Activated T-cell treated with anti-CD3 and anti-CD28 coated beads, Interleukin-2, amount 50 U/mL, for 24 hours (primary cell): ENCODE results near the gene CAPG.
"Not testable (repeated sequence)": the region's sequence is repeated elsewhere in the genome, so short reads cannot be mapped to it uniquely, and the experiment has no call there.

ENCODE experiments used
- DNase-seq: peaks from one replicate; pipeline ENCODE4 v3.0.0-alpha.2; 2020
- H3K27ac Mint-ChIP-seq: 2 replicates; pipeline ENCODE4 v1.8.0; 2020; ENCODE audit warnings: mild to moderate bottlenecking, mixed read lengths
- H3K27me3 Mint-ChIP-seq: 2 replicates; pipeline ENCODE4 v1.8.0; 2020; ENCODE audit warnings: mixed read lengths
- H3K36me3 Mint-ChIP-seq: 2 replicates; pipeline ENCODE4 v1.8.0; 2020; ENCODE audit warnings: low read depth, mixed read lengths
- H3K4me1 Mint-ChIP-seq: 2 replicates; pipeline ENCODE4 v1.8.0; 2020; ENCODE audit warnings: low read depth, mixed read lengths
- H3K4me3 Mint-ChIP-seq: 2 replicates; pipeline ENCODE4 v1.8.0; 2020; ENCODE audit warnings: mild to moderate bottlenecking, moderate library complexity, mixed read lengths
- H3K9me3 Mint-ChIP-seq: 2 replicates; pipeline ENCODE4 v1.8.0; 2020; ENCODE audit warnings: mixed read lengths

CAPG gene

GRCh38 chr2:85383151-85383550 lies 27.0 kb downstream of the CAPG start:
- H3K27ac Mint-ChIP-seq, H3K4me3 Mint-ChIP-seq, H3K27me3 Mint-ChIP-seq, DNase-seq, H3K4me1 Mint-ChIP-seq, H3K9me3 Mint-ChIP-seq: not testable (repeated sequence)
- H3K36me3 Mint-ChIP-seq: peaks cover 62% of the 10 kb centered on the region

- no peaks in the 10 kb centered on the region for H3K4me1 Mint-ChIP-seq
- peaks cover 6% of the 10 kb centered on the region for H3K9me3 Mint-ChIP-seq
- H3K27me3 Mint-ChIP-seq: no peaks in the 10 kb centered on the region
- peaks cover 64% of the 10 kb centered on the region for H3K36me3 Mint-ChIP-seq
- DNase-seq: no peak
- no peak overlapping the region for H3K4me3 Mint-ChIP-seq
- H3K27ac Mint-ChIP-seq: no peak overlapping the region
Measured at GRCh38 chr2:85380048-85380447, 30.1 kb downstream of the CAPG start.

DNA sequence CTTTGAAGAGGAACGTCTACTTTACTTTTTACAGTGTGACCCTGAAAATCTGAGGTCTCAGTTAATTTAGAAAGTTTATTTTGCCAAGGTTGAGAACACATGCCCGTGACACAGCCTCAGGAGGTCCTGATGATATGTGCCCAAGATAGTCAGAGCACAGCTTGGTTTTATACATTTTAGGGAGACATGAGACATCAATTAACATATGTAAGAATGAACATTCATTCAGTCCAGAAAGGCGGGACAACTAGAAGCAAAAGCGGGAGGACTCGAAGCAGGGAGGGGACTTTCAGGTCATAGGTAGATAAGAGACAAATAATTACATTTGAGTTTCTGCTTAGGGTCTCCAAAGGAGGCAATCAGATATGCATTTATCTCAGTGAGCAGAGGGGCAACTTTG lies 31.9 kb downstream of the CAPG start:
- Mint-ChIP-seq H3K27me3 (no peaks in the 10 kb centered on the region), H3K36me3 (peaks cover 66% of the 10 kb centered on the region), H3K4me1 (no peaks in the 10 kb centered on the region), H3K4me3 (no peak overlapping the region), H3K9me3 (peaks cover 6% of the 10 kb centered on the region), H3K27ac (no peak overlapping the region)
- DNase-seq: no peak

- no peak overlapping the region for H3K4me3 Mint-ChIP-seq
- no peaks in the 10 kb centered on the region for H3K27me3 Mint-ChIP-seq
- H3K36me3 Mint-ChIP-seq: peaks cover 67% of the 10 kb centered on the region
- no peaks in the 10 kb centered on the region for H3K4me1 Mint-ChIP-seq
- peaks cover 6% of the 10 kb centered on the region for H3K9me3 Mint-ChIP-seq
- no peak overlapping the region for H3K27ac Mint-ChIP-seq
- DNase-seq: no peak
Measured at GRCh38 chr2:85377083-85377482, 33.1 kb downstream of the CAPG start.

DNA sequence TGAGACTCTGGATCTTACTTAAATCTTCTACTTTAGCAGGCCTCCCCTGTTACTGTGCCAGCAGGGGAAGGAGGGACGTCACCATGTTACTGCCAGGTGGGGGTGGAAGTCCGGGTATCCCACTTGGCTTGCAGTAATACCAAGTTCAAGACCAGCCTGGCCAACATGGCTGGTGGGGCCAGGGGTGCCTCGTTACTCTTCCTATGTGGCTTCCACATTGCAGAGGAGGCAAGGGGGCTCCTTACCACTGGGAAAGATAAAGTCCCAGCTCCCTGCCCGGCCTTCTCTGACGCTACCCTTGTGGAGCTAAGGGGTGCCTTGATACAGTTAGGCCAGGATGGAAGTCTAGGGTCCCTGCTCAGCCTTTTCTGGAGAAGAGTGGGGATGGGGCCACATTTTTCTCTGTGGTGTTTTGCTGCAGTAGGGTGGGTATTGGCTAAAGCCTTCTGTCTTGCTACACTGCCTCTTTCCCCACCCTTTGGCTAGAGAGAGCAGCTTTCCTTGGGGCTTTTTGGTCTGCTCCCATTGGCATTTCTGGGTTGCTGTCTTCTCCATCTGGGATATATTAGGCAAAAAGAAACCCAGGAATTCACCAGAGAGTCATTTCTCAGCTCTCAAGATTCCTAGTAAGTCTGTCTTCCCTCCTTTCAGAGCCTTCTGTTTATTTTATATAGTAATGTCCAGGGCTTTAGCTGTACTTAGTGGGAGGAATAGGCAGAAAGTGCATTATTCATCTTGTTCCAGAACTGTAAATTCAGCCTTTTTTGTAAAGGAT lies 33.7 kb downstream of the CAPG start:
- no peaks in the 10 kb centered on the region for H3K27me3 Mint-ChIP-seq
- no peak for DNase-seq
- no peak overlapping the region for H3K4me3 Mint-ChIP-seq
- H3K9me3 Mint-ChIP-seq: peaks cover 6% of the 10 kb centered on the region
- H3K36me3 Mint-ChIP-seq: peaks cover 66% of the 10 kb centered on the region
- H3K4me1 Mint-ChIP-seq: no peaks in the 10 kb centered on the region
- H3K27ac Mint-ChIP-seq: no peak overlapping the region

- Mint-ChIP-seq H3K4me1 (no peaks in the 10 kb centered on the region), H3K4me3 (no peak overlapping the region), H3K36me3 (peaks cover 29% of the 10 kb centered on the region), H3K27ac (no peak overlapping the region), H3K27me3 (no peaks in the 10 kb centered on the region), H3K9me3 (no peaks in the 10 kb centered on the region)
- no peak for DNase-seq
Measured at GRCh38 chr2:85371045-85371444, 39.1 kb downstream of the CAPG start.

- Mint-ChIP-seq H3K36me3 (peaks cover 23% of the 10 kb centered on the region), H3K9me3 (no peaks in the 10 kb centered on the region), H3K4me1 (no peaks in the 10 kb centered on the region), H3K4me3 (no peak overlapping the region), H3K27ac (no peak overlapping the region), H3K27me3 (no peaks in the 10 kb centered on the region)
- DNase-seq: no peak
Measured at GRCh38 chr2:85369500-85369899, 40.7 kb downstream of the CAPG start.

- no peaks in the 10 kb centered on the region for H3K9me3 Mint-ChIP-seq
- no peak overlapping the region for H3K4me3 Mint-ChIP-seq
- no peaks in the 10 kb centered on the region for H3K4me1 Mint-ChIP-seq
- H3K27ac Mint-ChIP-seq: no peak overlapping the region
- peaks cover 21% of the 10 kb centered on the region for H3K36me3 Mint-ChIP-seq
- DNase-seq: no peak
- H3K27me3 Mint-ChIP-seq: no peaks in the 10 kb centered on the region
Measured at GRCh38 chr2:85368921-85369320, 41.2 kb downstream of the CAPG start.

DNA sequence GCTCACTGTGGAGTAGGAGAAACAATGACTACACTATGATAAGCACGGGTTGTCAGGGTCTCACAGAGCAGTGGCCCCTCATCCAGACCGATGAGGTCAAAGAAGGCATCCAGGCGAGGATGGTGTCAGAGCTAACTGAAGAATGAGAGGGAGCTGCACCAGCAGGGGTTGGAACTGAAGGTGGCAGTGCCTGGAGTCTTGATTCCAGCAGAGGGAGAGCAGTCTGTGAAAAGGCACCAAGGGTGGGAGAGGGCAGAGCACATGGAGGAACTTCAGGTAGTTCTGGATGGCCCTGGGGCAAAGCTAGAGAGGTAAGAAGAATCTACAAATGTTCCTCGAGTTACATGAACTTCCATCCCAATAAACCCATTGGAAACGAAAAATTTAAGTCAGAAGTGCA lies 43.0 kb downstream of the CAPG start:
- H3K27me3 Mint-ChIP-seq: no peaks in the 10 kb centered on the region
- H3K27ac Mint-ChIP-seq: no peak overlapping the region
- H3K36me3 Mint-ChIP-seq: peaks cover 30% of the 10 kb centered on the region
- no peak for DNase-seq
- no peaks in the 10 kb centered on the region for H3K4me1 Mint-ChIP-seq
- H3K4me3 Mint-ChIP-seq: no peak overlapping the region
- no peaks in the 10 kb centered on the region for H3K9me3 Mint-ChIP-seq

DNA sequence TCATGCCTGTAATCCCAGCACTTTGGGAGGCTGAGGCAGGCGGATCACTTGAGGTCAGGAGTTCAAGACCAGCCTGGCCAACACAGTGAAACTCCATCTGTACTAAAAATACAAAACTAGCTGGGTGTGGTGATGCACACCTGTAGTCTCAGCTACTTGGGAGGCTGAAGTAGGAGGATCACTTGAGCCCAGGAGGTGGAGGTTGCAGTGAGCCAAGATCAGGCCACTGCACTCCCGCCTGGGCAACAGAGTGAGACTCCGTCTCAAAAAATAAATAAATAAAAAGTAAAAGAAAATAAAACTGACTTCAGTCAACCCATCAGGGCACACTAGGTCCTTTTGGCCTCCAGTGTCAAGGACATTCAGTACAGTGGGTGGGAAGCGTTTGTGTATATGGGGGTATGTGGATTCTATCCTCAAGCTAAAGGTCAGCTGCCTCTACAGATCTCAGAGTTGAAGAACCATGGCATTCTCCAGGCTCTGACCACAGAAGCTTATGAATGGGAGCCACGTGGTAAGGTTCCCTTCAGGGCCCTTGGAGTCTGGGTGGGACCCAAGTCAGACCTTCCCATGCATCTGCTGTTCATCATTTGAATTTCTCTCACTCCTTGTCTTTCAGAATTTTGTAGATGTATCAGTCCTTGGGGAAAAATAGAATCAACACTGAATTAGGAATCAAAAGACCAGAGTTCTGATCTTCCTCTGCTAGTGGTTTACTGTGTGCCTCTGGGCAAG lies 47.3 kb downstream of the CAPG start:
- not testable (repeated sequence) for H3K4me3 Mint-ChIP-seq, H3K27ac Mint-ChIP-seq, DNase-seq, H3K9me3 Mint-ChIP-seq, H3K27me3 Mint-ChIP-seq
- peaks cover 54% of the 10 kb centered on the region for H3K36me3 Mint-ChIP-seq
- peaks cover 11% of the 10 kb centered on the region for H3K4me1 Mint-ChIP-seq

DNA sequence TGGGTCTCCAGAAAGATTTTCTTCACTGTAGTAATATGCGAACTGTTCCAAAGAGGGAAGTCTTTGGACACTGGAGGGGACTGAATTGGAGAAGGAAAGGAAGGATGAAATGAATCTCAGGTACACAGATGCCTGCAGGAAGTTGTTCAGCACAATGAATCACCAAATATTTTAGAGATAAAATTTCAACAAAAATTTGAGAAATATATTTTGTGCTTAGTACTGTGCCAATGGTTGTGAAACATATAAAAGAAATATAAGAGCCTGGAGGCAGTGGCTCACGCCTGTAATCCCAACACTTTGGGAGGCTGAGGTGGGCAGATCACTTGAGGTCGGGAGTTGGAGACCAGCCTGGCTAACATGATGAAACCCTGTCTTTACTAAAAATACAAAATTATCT lies 52.4 kb downstream of the CAPG start:
- no peak for DNase-seq
- Mint-ChIP-seq H3K9me3 (no peaks in the 10 kb centered on the region), H3K27ac (no peak overlapping the region), H3K4me1 (peaks cover 43% of the 10 kb centered on the region), H3K36me3 (peaks cover 76% of the 10 kb centered on the region), H3K4me3 (no peak overlapping the region), H3K27me3 (no peaks in the 10 kb centered on the region)

- H3K9me3 Mint-ChIP-seq: no peaks in the 10 kb centered on the region
- H3K36me3 Mint-ChIP-seq: peaks cover 72% of the 10 kb centered on the region
- no peak overlapping the region for H3K4me3 Mint-ChIP-seq
- no peak for DNase-seq
- H3K4me1 Mint-ChIP-seq: peaks cover 49% of the 10 kb centered on the region
- no peaks in the 10 kb centered on the region for H3K27me3 Mint-ChIP-seq
- no peak overlapping the region for H3K27ac Mint-ChIP-seq
Measured at GRCh38 chr2:85356186-85356585, 54.0 kb downstream of the CAPG start.

GRCh38 chr2:85355521-85355920 lies 54.6 kb downstream of the CAPG start:
- H3K4me3 Mint-ChIP-seq: peak overlapping the region; percentile 90
- no peaks in the 10 kb centered on the region for H3K27me3 Mint-ChIP-seq
- no peaks in the 10 kb centered on the region for H3K9me3 Mint-ChIP-seq
- peaks cover 49% of the 10 kb centered on the region for H3K4me1 Mint-ChIP-seq
- peak overlapping the region; percentile 76 for H3K27ac Mint-ChIP-seq
- no peak for DNase-seq
- peaks cover 72% of the 10 kb centered on the region for H3K36me3 Mint-ChIP-seq

- Mint-ChIP-seq H3K27me3 (no peaks in the 10 kb centered on the region), H3K4me1 (peaks cover 49% of the 10 kb centered on the region), H3K36me3 (peaks cover 74% of the 10 kb centered on the region), H3K4me3 (peak overlapping the region; percentile 90), H3K27ac (peak overlapping the region; percentile 97), H3K9me3 (no peaks in the 10 kb centered on the region)
- no peak for DNase-seq
Measured at GRCh38 chr2:85355073-85355410, 55.1 kb downstream of the CAPG start.

DNA sequence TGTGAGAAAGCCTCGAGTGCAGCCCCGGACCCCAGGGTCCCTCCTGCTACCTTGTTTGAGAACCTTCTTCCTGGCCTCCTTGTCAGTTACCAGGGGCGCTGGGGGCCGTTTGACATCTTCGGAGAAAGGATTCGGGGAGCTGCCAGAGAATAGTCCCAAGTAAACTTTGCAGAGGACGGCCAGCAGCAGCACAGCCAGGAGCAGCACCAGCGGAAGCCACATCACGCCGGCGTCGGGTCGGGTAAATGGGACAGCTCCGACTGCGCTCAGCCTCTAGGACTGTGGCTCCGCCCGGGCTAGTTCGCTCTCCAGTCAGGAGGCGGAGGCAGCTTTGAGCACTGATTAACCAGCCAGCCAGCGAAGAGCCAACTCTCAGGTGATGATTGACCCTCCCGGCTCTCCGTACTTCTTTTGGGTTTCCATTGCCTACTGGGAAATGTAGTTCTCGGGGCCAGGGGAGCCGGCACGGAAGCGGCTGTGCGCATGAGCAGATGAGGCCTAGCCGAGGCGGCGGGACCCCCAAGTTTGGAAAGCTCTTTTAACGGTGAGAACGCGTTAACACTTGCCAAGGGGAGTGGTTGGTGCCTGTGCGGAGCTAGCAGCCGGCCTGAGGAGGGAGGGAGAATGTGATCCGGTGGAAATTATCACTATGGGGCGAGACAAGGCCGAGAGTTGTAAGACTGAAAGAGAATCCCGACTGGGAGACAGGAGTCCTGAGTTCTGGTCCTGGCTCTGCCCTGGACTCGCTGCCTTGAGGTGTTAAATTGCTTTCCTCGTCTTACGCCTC lies 55.7 kb downstream of the CAPG start, which contains the start of the genes ELMOD3 and RETSAT:
Gene ELMOD3, plus strand, starts transcription at position 484 of the 787 bp plus-strand sequence. CDS start 2,430 bp downstream, outside the sequence.
Gene RETSAT, minus strand, starts transcription at position 243 of the 787 bp plus-strand sequence. Its CDS starts 21 bp downstream, at position 222.
- Mint-ChIP-seq H3K9me3 (no peaks in the 10 kb centered on the region), H3K27ac (peak within 1 kb of the TSS; percentile 97), H3K4me3 (peak within 1 kb of the TSS; percentile 90), H3K27me3 (no peaks in the 10 kb centered on the region), H3K36me3 (peaks cover 75% of the 10 kb centered on the region), H3K4me1 (peaks cover 46% of the 10 kb centered on the region)
- DNase-seq: peak; percentile 92
